ENCODE data around the gene PRKN. TPM values are rescaled to one million over a fixed set of nuclear protein-coding genes. Genes with fewer than 3 reads are reported as not detected.

Gene PRKN
- total RNA-seq, 1 donor from 2014 or later = 25.5 TPM

GRCh38 chr6:162631546-162631945, 96.0 kb downstream of the PRKN start:
- no peak for DNase-seq
- Histone ChIP-seq H3K4me1 (peaks cover 14% of the 10 kb centered on the region), H3K4me3 (no peak overlapping the region), H3K9me3 (replicated peaks) (peaks cover 10% of the 10 kb centered on the region), H3K36me3 (no peaks in the 10 kb centered on the region), H3K27ac (replicated peaks) (no peak overlapping the region), H3K27me3 (ENCODE audit: low read depth) (no peaks in the 10 kb centered on the region)
- intact Hi-C loops (cut with micrococcal nuclease) = no loop called here
- TF ChIP-seq CTCF (IDR thresholded peaks at IDR 0.05; ENCODE audit: borderline replicate concordance) = no peak

GRCh38 chr6:162630069-162630468, 97.5 kb downstream of the PRKN start:
- H3K36me3 ChIP-seq = no peaks in the 10 kb centered on the region

GRCh38 chr6:162627825-162628224, 99.7 kb downstream of the PRKN start:
- no peak overlapping the region for H3K4me3 ChIP-seq
- TF ChIP-seq CTCF (IDR thresholded peaks at IDR 0.05; ENCODE audit: borderline replicate concordance) = no peak
- H3K27me3 ChIP-seq (ENCODE audit: low read depth) = no peaks in the 10 kb centered on the region
- intact Hi-C loops (cut with micrococcal nuclease) = no loop called here
- H3K27ac ChIP-seq (replicated peaks) = no peak overlapping the region
- no peak for DNase-seq
- peaks cover 10% of the 10 kb centered on the region for H3K9me3 ChIP-seq (replicated peaks)
- H3K4me1 ChIP-seq = peaks cover 1% of the 10 kb centered on the region
- H3K36me3 ChIP-seq = no peaks in the 10 kb centered on the region

More at GRCh38 chr6:162630069-162630468, 97.5 kb downstream of the PRKN start:
- intact Hi-C loops (cut with micrococcal nuclease) = no loop called here
- no peaks in the 10 kb centered on the region for H3K4me1 ChIP-seq
- no peak for DNase-seq
- H3K9me3 ChIP-seq (replicated peaks) = peaks cover 10% of the 10 kb centered on the region
- no peak overlapping the region for H3K27ac ChIP-seq (replicated peaks)
- H3K4me3 ChIP-seq = no peak overlapping the region
- no peaks in the 10 kb centered on the region for H3K27me3 ChIP-seq (ENCODE audit: low read depth)
- TF ChIP-seq CTCF (IDR thresholded peaks at IDR 0.05; ENCODE audit: borderline replicate concordance) = no peak

- H3K4me3 ChIP-seq = no peak overlapping the region
- H3K4me1 ChIP-seq = peaks cover 6% of the 10 kb centered on the region
- no peak overlapping the region for H3K27ac ChIP-seq (replicated peaks)
- DNase-seq = no peak
- intact Hi-C loops (cut with micrococcal nuclease) = no loop called here
- no peak for TF ChIP-seq CTCF (IDR thresholded peaks at IDR 0.05; ENCODE audit: borderline replicate concordance)
- H3K36me3 ChIP-seq = no peaks in the 10 kb centered on the region
- H3K9me3 ChIP-seq (replicated peaks) = peaks cover 10% of the 10 kb centered on the region
- H3K27me3 ChIP-seq (ENCODE audit: low read depth) = no peaks in the 10 kb centered on the region
These were observed 100.2 kb downstream of the PRKN start for GRCh38 chr6:162627362-162627761.

DNA sequence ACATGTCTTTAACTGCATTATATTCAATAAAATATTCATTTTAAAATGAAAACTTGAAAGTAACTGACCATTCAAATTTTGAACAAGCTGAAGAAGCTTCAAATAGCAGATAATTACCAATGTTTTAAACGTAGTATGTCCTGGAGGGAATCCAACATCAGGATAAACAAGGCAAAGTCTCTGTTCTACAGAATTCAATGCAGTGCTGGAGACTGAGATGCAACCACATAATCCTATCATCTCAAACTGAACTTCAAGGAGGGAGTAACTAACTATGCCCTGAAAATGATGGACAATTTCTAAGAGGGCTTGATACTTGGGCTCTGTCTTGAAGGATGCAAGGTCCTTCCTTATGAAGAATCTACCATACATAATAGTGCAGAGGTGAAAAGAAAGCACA, 100.7 kb downstream of the PRKN start:
- Histone ChIP-seq H3K4me1 (peaks cover 9% of the 10 kb centered on the region), H3K4me3 (no peak overlapping the region), H3K27ac (replicated peaks) (no peak overlapping the region), H3K36me3 (no peaks in the 10 kb centered on the region), H3K27me3 (ENCODE audit: low read depth) (no peaks in the 10 kb centered on the region), H3K9me3 (replicated peaks) (peaks cover 10% of the 10 kb centered on the region)
- intact Hi-C loops (cut with micrococcal nuclease) = no loop called here
- no peak for TF ChIP-seq CTCF (IDR thresholded peaks at IDR 0.05; ENCODE audit: borderline replicate concordance)
- DNase-seq = no peak
